Fibroblast of lung (primary cell): ENCODE measurements around the gene GP5. TPM values are rescaled to one million over a fixed set of nuclear protein-coding genes. Genes with fewer than 3 reads are reported as not detected.

Experiments
- DNase-seq, 2 donors: peaks; one replicate each; pipeline versions ENCODE4 v3.0.0 to v3.0.0-alpha.2; 2010; ENCODE audit warnings: low read depth in 2 of 2
- H2AFZ ChIP-seq: 2 replicates; pipeline ENCODE4 v1.5.1; 2012; ENCODE audit warnings: low read length, control low read depth, inconsistent platforms
- H3K27ac ChIP-seq: 2 replicates; pipeline ENCODE4 v1.5.1; 2011; ENCODE audit warnings: low read length, control low read depth; ENCODE audit not compliant: insufficient read depth
- H3K27me3 ChIP-seq: 2 replicates; pipeline ENCODE4 v1.5.1; 2011; ENCODE audit warnings: mild to moderate bottlenecking, low read length; ENCODE audit not compliant: control insufficient read depth, insufficient read depth
- H3K36me3 ChIP-seq: 2 replicates; pipeline ENCODE4 v1.5.1; 2011; ENCODE audit warnings: low read length; ENCODE audit not compliant: control insufficient read depth, insufficient read depth
- H3K4me1 ChIP-seq: 2 replicates; pipeline ENCODE4 v1.5.1; 2011; ENCODE audit warnings: low read length; ENCODE audit not compliant: control insufficient read depth, insufficient read depth; ENCODE audit errors: extremely low read depth
- H3K4me2 ChIP-seq: 2 replicates; pipeline ENCODE4 v1.5.1; 2011; ENCODE audit warnings: low read length, control low read depth; ENCODE audit not compliant: insufficient read depth; ENCODE audit errors: extremely low read depth
- H3K4me3 ChIP-seq, 4 experiments: fragments of 200-600 bp in 1 of 4; sonication (generic) in 1 of 4; replicated peaks in 1 of 4; 2 replicates each; pipeline ENCODE4 v1.5.1; 2011 to 2016; ENCODE audit warnings: low read length in 4 of 4, low read depth in 3 of 4, mild to moderate bottlenecking in 3 of 4, control low read depth in 2 of 4, inconsistent platforms in 1 of 4, mixed read lengths in 1 of 4; ENCODE audit not compliant: insufficient read depth in 1 of 4; ENCODE audit errors: control extremely low read depth in 1 of 4
- H3K79me2 ChIP-seq: 2 replicates; pipeline ENCODE4 v1.5.1; 2012; ENCODE audit warnings: mild to moderate bottlenecking, low read length, inconsistent platforms; ENCODE audit not compliant: control insufficient read depth, insufficient read depth
- H3K9ac ChIP-seq: 2 replicates; pipeline ENCODE4 v1.5.1; 2011; ENCODE audit warnings: mild to moderate bottlenecking, low read length, control low read depth; ENCODE audit not compliant: insufficient read depth
- H3K9me3 ChIP-seq: 2 replicates; pipeline ENCODE4 v1.5.1; 2012; ENCODE audit warnings: low read depth, low read length; ENCODE audit not compliant: control insufficient read depth, insufficient read depth
- H4K20me1 ChIP-seq: 2 replicates; pipeline ENCODE4 v1.5.1; 2011; ENCODE audit warnings: low read length; ENCODE audit not compliant: control insufficient read depth, insufficient read depth; ENCODE audit errors: extremely low read depth
- CTCF ChIP-seq, 2 donors: IDR thresholded peaks in 1 of 2; conservative IDR thresholded peaks in 1 of 2; 1 replicate in 1 of 2; 2 replicates in 1 of 2; pipeline ENCODE4 v1.5.1; 2011 to 2012; ENCODE audit warnings: low read length in 2 of 2, control low read depth in 1 of 2, inconsistent platforms in 1 of 2, low read depth in 1 of 2, mild to moderate bottlenecking in 1 of 2
- EZH2 ChIP-seq: IDR thresholded peaks from 2 replicates; pipeline ENCODE4 v1.5.1; 2012; ENCODE audit warnings: low read length, control low read depth, mild to moderate bottlenecking; ENCODE audit errors: missing control alignments
- polyA plus RNA-seq, 2 donors: library from polyadenylated mRNA; depleted of rRNA in 1 of 2; stranded (reverse) in 1 of 2; unstranded in 1 of 2; fragments of >200 nt; gene quantifications; 2 replicates each; pipeline ENCODE4 v1.2.1, GENCODE V29; 2011 to 2012; ENCODE audit warnings: missing spikeins in 1 of 2
- total RNA-seq: library from RNA; depleted of rRNA; stranded (reverse); fragments of >200 nt; gene quantifications from 2 replicates; pipeline ENCODE4 v1.2.1, GENCODE V29; 2014

The GP5 gene
- total and polyA plus RNA-seq, 2 donors (not counting 1 experiment from before 2014, with no cell fraction given): 0.06 to 0.17 TPM

DNA sequence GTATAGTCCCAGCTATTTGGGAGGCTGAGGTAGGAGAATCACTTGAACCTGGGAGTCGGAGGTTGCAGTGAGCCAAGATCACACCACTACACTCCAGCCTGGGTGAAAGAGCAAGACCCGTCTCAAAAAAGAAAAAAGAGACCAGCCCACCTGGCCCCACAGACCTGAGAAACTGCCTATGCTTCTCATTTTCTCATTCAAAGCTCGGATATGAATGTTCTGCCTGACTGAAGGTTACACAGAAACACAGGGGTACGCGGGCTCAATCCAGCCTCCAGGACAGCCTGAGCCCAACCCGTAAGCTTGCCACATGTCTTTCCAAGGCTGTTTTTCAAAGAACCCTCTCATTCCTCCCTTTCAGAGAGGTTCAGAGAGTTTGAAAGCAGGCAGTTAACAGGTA lies 19.8 kb downstream of the GP5 start:
- Histone ChIP-seq H3K4me3 (no peak overlapping the region), H3K36me3 (no peaks in the 10 kb centered on the region), H3K27me3 (peaks cover 5% of the 10 kb centered on the region), H4K20me1 (no peaks in the 10 kb centered on the region), H3K27ac (no peak overlapping the region), H2AFZ (no peak overlapping the region), H3K79me2 (no peaks in the 10 kb centered on the region), H3K4me2 (no peak overlapping the region), H3K9ac (no peak overlapping the region), H3K9me3 (no peaks in the 10 kb centered on the region), H3K4me1 (no peaks in the 10 kb centered on the region)
- DNase-seq: no peak
- TF ChIP-seq CTCF (conservative IDR thresholded peaks at IDR 0.05 in 1 of 2, IDR thresholded peaks at IDR 0.05 in 1 of 2; ENCODE audit: low read depth in 1 of 2, low read length in 2 of 2) (no peak), EZH2 (no peak)

DNA sequence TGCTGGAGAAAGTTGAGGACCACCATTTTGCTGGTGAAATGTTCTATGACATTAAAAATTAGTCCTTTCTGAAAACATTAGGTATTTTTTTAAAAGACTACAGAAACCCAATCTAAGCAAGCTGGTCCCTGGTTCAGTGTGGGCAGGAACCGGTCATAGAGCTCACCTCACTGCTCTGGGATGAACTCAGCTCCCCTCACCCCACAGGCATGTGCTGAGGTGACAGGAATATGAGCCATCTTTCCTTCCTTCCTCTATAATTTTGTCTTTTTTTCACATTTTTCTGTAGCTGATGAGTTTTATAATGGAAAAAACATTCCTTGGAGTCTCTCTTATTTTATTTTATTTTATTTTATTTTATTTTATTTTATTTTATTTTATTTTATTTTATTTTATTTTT lies 21.4 kb downstream of the GP5 start:
- Histone ChIP-seq H3K4me2 (no peak overlapping the region), H3K4me1 (no peaks in the 10 kb centered on the region), H2AFZ (no peak overlapping the region)

GRCh38 chr3:194376241-194376560 lies 22.9 kb downstream of the GP5 start:
- H3K9ac ChIP-seq: no peak overlapping the region
- H3K79me2 ChIP-seq: no peaks in the 10 kb centered on the region
- TF ChIP-seq EZH2 (no peak), CTCF (conservative IDR thresholded peaks at IDR 0.05 in 1 of 2, IDR thresholded peaks at IDR 0.05 in 1 of 2; ENCODE audit: low read depth in 1 of 2, low read length in 2 of 2) (no peak)
- no peaks in the 10 kb centered on the region for H3K36me3 ChIP-seq
- H3K27me3 ChIP-seq: peaks cover 3% of the 10 kb centered on the region
- no peaks in the 10 kb centered on the region for H3K9me3 ChIP-seq
- no peak overlapping the region for H3K4me2 ChIP-seq
- H3K4me3 ChIP-seq: no peak overlapping the region
- no peak overlapping the region for H2AFZ ChIP-seq
- H3K27ac ChIP-seq: no peak overlapping the region
- H3K4me1 ChIP-seq: no peaks in the 10 kb centered on the region
- DNase-seq: no peak
- no peaks in the 10 kb centered on the region for H4K20me1 ChIP-seq

More for the DNA sequence above, 21.4 kb downstream of the GP5 start:
- H3K9me3 ChIP-seq: no peaks in the 10 kb centered on the region
- no peak overlapping the region for H3K27ac ChIP-seq
- no peaks in the 10 kb centered on the region for H3K79me2 ChIP-seq
- no peak for DNase-seq
- no peaks in the 10 kb centered on the region for H3K36me3 ChIP-seq
- H4K20me1 ChIP-seq: no peaks in the 10 kb centered on the region
- TF ChIP-seq CTCF (conservative IDR thresholded peaks at IDR 0.05 in 1 of 2, IDR thresholded peaks at IDR 0.05 in 1 of 2; ENCODE audit: low read depth in 1 of 2, low read length in 2 of 2) (no peak), EZH2 (no peak)
- H3K9ac ChIP-seq: no peak overlapping the region
- H3K4me3 ChIP-seq: no peak overlapping the region
- H3K27me3 ChIP-seq: peaks cover 3% of the 10 kb centered on the region
